Thyroid gland (tissue), 4 donors: ENCODE results near the gene CCDC158. TPM values are rescaled to one million over a fixed set of nuclear protein-coding genes. Genes with fewer than 3 reads are reported as not detected.

Experiments used
- DNase-seq, 2 donors: peaks; one replicate each; pipeline ENCODE4 v3.0.0-alpha.2; 2019
- H3K27ac ChIP-seq, 3 donors: fragments of 200-600 bp; sonication (generic); 1 replicate in 2 of 3; 2 replicates in 1 of 3; pipeline ENCODE4 v1.5.1; 2016 to 2019; ENCODE audit warnings: mild to moderate bottlenecking in 1 of 3, moderate library complexity in 1 of 3
- H3K27me3 ChIP-seq: fragments of 200-600 bp; sonication (generic); one replicate; pipeline ENCODE4 v1.5.1; 2019
- H3K36me3 ChIP-seq, 2 donors: fragments of 200-600 bp; sonication (generic); one replicate each; pipeline ENCODE4 v1.5.1; 2016 to 2019
- H3K4me1 ChIP-seq, 2 donors: fragments of 200-600 bp; sonication (generic); one replicate each; pipeline ENCODE4 v1.5.1; 2017 to 2019
- H3K4me3 ChIP-seq, 3 donors: fragments of 200-600 bp; sonication (generic); replicated peaks in 1 of 3; 1 replicate in 2 of 3; 2 replicates in 1 of 3; pipeline ENCODE4 v1.5.1; 2016; ENCODE audit warnings: mild to moderate bottlenecking in 1 of 3
- H3K9me3 ChIP-seq: fragments of 200-600 bp; sonication (generic); one replicate; pipeline ENCODE4 v1.5.1; 2017
- CTCF ChIP-seq, 6 experiments: fragments of 200-600 bp in 3 of 6; fragments of 450-650 bp in 3 of 6; sonication (generic) in 3 of 6; IDR thresholded peaks; one replicate each; pipeline ENCODE4 v1.5.1; 2016 to 2019; ENCODE audit warnings: antibody characterized with exemption in 6 of 6, mild to moderate bottlenecking in 2 of 6, inconsistent platforms in 1 of 6, moderate library complexity in 1 of 6
- POLR2A ChIP-seq, 2 donors: fragments of 450-650 bp; IDR thresholded peaks; one replicate each; pipeline ENCODE4 v1.6.1; 2017; ENCODE audit warnings: antibody characterized with exemption in 2 of 2, mild to moderate bottlenecking in 2 of 2, moderate library complexity in 1 of 2
- WGBS, 2 donors: methylation state at CpG; one replicate each; pipeline ENCODE4 v1.1.5; 2017; 5-methylcytosine and 5-hydroxymethylcytosine counted together
- intact Hi-C: fragments of 100-400 bp; cut with DNase I; formaldehyde crosslinking; loops from one replicate; pipeline ENCODE4 v1.15.1; 2023
- total RNA-seq, 4 donors: library from RNA; depleted of rRNA; stranded (reverse); fragments of >200 nt; gene quantifications; one replicate each; pipeline ENCODE4 v1.2.3, GENCODE V29; 2016

Gene CCDC158
- total RNA-seq, 4 donors from 2014 or later = 2.0 to 5.8 (median 3.5) TPM

GRCh38 chr4:76374798-76375197 lies 46.1 kb downstream of the CCDC158 start:
- no peak for DNase-seq
- Histone ChIP-seq H3K4me1 (no peaks in the 10 kb centered on the region), H3K27ac (no peak overlapping the region), H3K36me3 (no peaks in the 10 kb centered on the region), H3K9me3 (no peaks in the 10 kb centered on the region), H3K4me3 (no peak overlapping the region), H3K27me3 (no peaks in the 10 kb centered on the region)
- 44 to 47% methylated on average over 1 of the region's 1 CpG for WGBS, 2 donors
- intact Hi-C loops = no loop called here
- no peak for TF ChIP-seq CTCF (IDR thresholded peaks at IDR 0.05)
- TF ChIP-seq POLR2A (IDR thresholded peaks at IDR 0.05) = no peak

GRCh38 chr4:76373919-76374552 lies 46.9 kb downstream of the CCDC158 start:
- peak; percentile 12 to 26 for DNase-seq
- no peak for TF ChIP-seq CTCF (IDR thresholded peaks at IDR 0.05)
- no peak for TF ChIP-seq POLR2A (IDR thresholded peaks at IDR 0.05)
- WGBS, 2 donors = 52 to 59% methylated on average over 6 of the region's 6 CpGs
- H3K4me1 ChIP-seq = no peaks in the 10 kb centered on the region
- intact Hi-C loops = no loop called here
- H3K9me3 ChIP-seq = no peaks in the 10 kb centered on the region
- H3K36me3 ChIP-seq = no peaks in the 10 kb centered on the region
- H3K4me3 ChIP-seq = no peak overlapping the region
- H3K27me3 ChIP-seq = no peaks in the 10 kb centered on the region
- H3K27ac ChIP-seq = no peak overlapping the region

GRCh38 chr4:76366737-76367136 lies 54.2 kb downstream of the CCDC158 start:
- no peak for DNase-seq
- no peaks in the 10 kb centered on the region for H3K4me1 ChIP-seq
- H3K27ac ChIP-seq = no peak overlapping the region
- H3K4me3 ChIP-seq = no peak overlapping the region
- WGBS, 2 donors = 90 to 91% methylated on average over 4 of the region's 4 CpGs
- H3K9me3 ChIP-seq = no peaks in the 10 kb centered on the region
- no peak for TF ChIP-seq CTCF (IDR thresholded peaks at IDR 0.05)
- TF ChIP-seq POLR2A (IDR thresholded peaks at IDR 0.05) = no peak
- no peaks in the 10 kb centered on the region for H3K27me3 ChIP-seq
- no peaks in the 10 kb centered on the region for H3K36me3 ChIP-seq
- intact Hi-C loops = no loop called here

GRCh38 chr4:76365636-76366035 lies 55.3 kb downstream of the CCDC158 start:
- DNase-seq = no peak
- Histone ChIP-seq H3K4me1 (no peaks in the 10 kb centered on the region), H3K36me3 (no peaks in the 10 kb centered on the region), H3K9me3 (no peaks in the 10 kb centered on the region), H3K27me3 (no peaks in the 10 kb centered on the region), H3K27ac (no peak overlapping the region), H3K4me3 (no peak overlapping the region)
- intact Hi-C loops = no loop called here
- TF ChIP-seq CTCF (IDR thresholded peaks at IDR 0.05) = no peak
- TF ChIP-seq POLR2A (IDR thresholded peaks at IDR 0.05) = no peak
- 80 to 85% methylated on average over 3 of the region's 3 CpGs for WGBS, 2 donors

- DNase-seq = no peak
- no peaks in the 10 kb centered on the region for H3K27me3 ChIP-seq
- no peaks in the 10 kb centered on the region for H3K4me1 ChIP-seq
- H3K27ac ChIP-seq = no peak overlapping the region
- TF ChIP-seq CTCF (IDR thresholded peaks at IDR 0.05) (no peak), POLR2A (IDR thresholded peaks at IDR 0.05) (no peak)
- H3K9me3 ChIP-seq = no peaks in the 10 kb centered on the region
- H3K4me3 ChIP-seq = no peak overlapping the region
- no peaks in the 10 kb centered on the region for H3K36me3 ChIP-seq
- 86 to 88% methylated on average over 3 of the region's 3 CpGs for WGBS, 2 donors
- intact Hi-C loops = no loop called here
Measured at GRCh38 chr4:76364763-76365162, 56.2 kb downstream of the CCDC158 start.
